GM12878 (cell line): ENCODE data around the gene CFAP97. TPM values are rescaled to one million over a fixed set of nuclear protein-coding genes. Genes with fewer than 3 reads are reported as not detected.

Experiments
- ATAC-seq: fragments of 200-7000 bp; cut with Tn5 transposase; 3 replicates; pipeline ENCODE4 v1.9.1; 2020; ENCODE audit warnings: mild to moderate bottlenecking, moderate library complexity
- BruUV-seq: library from RNA; stranded (reverse); fragments of 400-500 nt; replicated peaks from 2 replicates; lab custom pipeline; 2021; lab: Mats Ljungman, UMichigan
- CTCF ChIA-PET: fragments of 300-600 bp; sonication (Branson Sonifier 250); formaldehyde crosslinking; extraction: SDS; loops from one replicate; lab custom pipeline; 2021; ENCODE audit warnings: inconsistent platforms; lab: Yijun Ruan, JAX
- POLR2A ChIA-PET: fragments of 350-600 bp; formaldehyde crosslinking; extraction: SDS; loops from one replicate; lab custom pipeline; 2021; ENCODE audit warnings: inconsistent platforms; lab: Charles Lee
- RAD21 ChIA-PET: fragments of 300-600 bp; sonication (Branson Sonifier 250); formaldehyde crosslinking; loops from one replicate; lab custom pipeline; 2023; ENCODE audit warnings: antibody characterized with exemption; ENCODE audit not compliant: unreplicated experiment; lab: Charles Lee
- SMC1A ChIA-PET: fragments of 300-600 bp; sonication (Branson Sonifier 250); formaldehyde crosslinking; loops from one replicate; lab custom pipeline; 2023; ENCODE audit not compliant: unreplicated experiment, uncharacterized antibody; lab: Charles Lee
- DNase-seq: peaks from one replicate; pipeline ENCODE4 v3.0.0-alpha.2; 2011; ENCODE audit warnings: low read depth, low spot score
- FAIRE-seq: peaks from 3 replicates; lab custom pipeline; 2011; peaks lifted over from hg19 to GRCh38; lab: Jason Lieb, UNC
- H2AFZ ChIP-seq: 2 replicates; pipeline ENCODE4 v1.6.0; 2011; ENCODE audit warnings: low read depth, low read length, control low read depth; ENCODE audit not compliant: control insufficient read depth
- H3K27ac ChIP-seq: 2 replicates; pipeline ENCODE4 v1.5.1; 2011; ENCODE audit warnings: control low read depth; ENCODE audit not compliant: control insufficient read depth, insufficient read depth
- H3K27me3 ChIP-seq, 2 experiments: replicated peaks in 1 of 2; 2 replicates each; pipeline versions ENCODE4 v1.6.0 to v1.6.1; 2011; ENCODE audit warnings: low read length in 1 of 2; ENCODE audit not compliant: control insufficient read depth in 2 of 2, insufficient read depth in 2 of 2
- H3K36me3 ChIP-seq, 2 experiments: 2 replicates each; pipeline ENCODE4 v1.5.1; 2011; ENCODE audit warnings: low read length in 1 of 2; ENCODE audit not compliant: control insufficient read depth in 2 of 2, insufficient read depth in 2 of 2
- H3K4me1 ChIP-seq: 2 replicates; pipeline ENCODE4 v1.6.1; 2011; ENCODE audit warnings: mild to moderate bottlenecking, low read length, moderate library complexity, mixed read lengths; ENCODE audit not compliant: control insufficient read depth, insufficient read depth
- H3K4me2 ChIP-seq: 2 replicates; pipeline ENCODE4 v1.6.0; 2011; ENCODE audit warnings: control low read depth; ENCODE audit not compliant: control insufficient read depth, insufficient read depth
- H3K4me3 ChIP-seq: fragments of 200-600 bp; sonication (generic); 2 replicates; pipeline ENCODE4 v1.5.1; 2016
- H3K79me2 ChIP-seq: 2 replicates; pipeline ENCODE4 v1.6.0; 2011; ENCODE audit warnings: low read length; ENCODE audit not compliant: control insufficient read depth, insufficient read depth
- H3K9ac ChIP-seq: 2 replicates; pipeline ENCODE4 v1.8.0; 2011; ENCODE audit warnings: low read length, control low read depth, mixed read lengths; ENCODE audit not compliant: control insufficient read depth, insufficient read depth
- H3K9me3 ChIP-seq: replicated peaks from 3 replicates; pipeline ENCODE4 v1.5.1; 2011; ENCODE audit warnings: mild to moderate bottlenecking, low read length; ENCODE audit not compliant: control insufficient read depth, insufficient read depth
- H4K20me1 ChIP-seq: 2 replicates; pipeline ENCODE4 v1.6.0; 2011; ENCODE audit not compliant: control insufficient read depth, insufficient read depth
- BCLAF1 ChIP-seq: fragments of 450-650 bp; IDR thresholded peaks from 2 replicates; pipeline ENCODE4 v1.6.1; 2017; ENCODE audit warnings: antibody characterized with exemption, mild to moderate bottlenecking, moderate library complexity
- EP300 ChIP-seq, 2 experiments: fragments of 150-350 bp in 1 of 2; IDR thresholded peaks; 2 replicates each; pipeline ENCODE4 v1.6.1; 2011 to 2012; ENCODE audit warnings: low read depth in 2 of 2, low read length in 2 of 2, borderline replicate concordance in 1 of 2, improper control_type of control experiment in 1 of 2, inconsistent platforms in 1 of 2; ENCODE audit not compliant: control insufficient read depth in 1 of 2
- ESRRA ChIP-seq: IDR thresholded peaks from 2 replicates; pipeline ENCODE4 v1.6.1; 2012; ENCODE audit warnings: mild to moderate bottlenecking, low read length, improper control_type of control experiment
- ETV6 ChIP-seq, 2 experiments: fragments of 450-650 bp in 1 of 2; IDR thresholded peaks in 1 of 2; conservative IDR thresholded peaks in 1 of 2; 2 replicates each; pipeline ENCODE4 v1.6.1; 2014; ENCODE audit warnings: antibody characterized with exemption in 1 of 2, borderline replicate concordance in 1 of 2, low read depth in 1 of 2, mild to moderate bottlenecking in 1 of 2, moderate library complexity in 1 of 2
- EZH2 ChIP-seq: IDR thresholded peaks from 2 replicates; pipeline ENCODE4 v1.6.1; 2012; ENCODE audit warnings: low read depth, mild to moderate bottlenecking, control low read depth, inconsistent platforms, low read length, borderline replicate concordance; ENCODE audit not compliant: control insufficient read depth
- HDAC2 ChIP-seq: fragments of 200-600 bp; sonication (generic); IDR thresholded peaks from 2 replicates; pipeline ENCODE4 v1.6.1; 2017
- JUND ChIP-seq: IDR thresholded peaks from 2 replicates; pipeline ENCODE4 v1.6.1; 2012; ENCODE audit warnings: low read depth, mild to moderate bottlenecking, low read length, improper control_type of control experiment, moderate library complexity
- MTA2 ChIP-seq: fragments of 450-650 bp; IDR thresholded peaks from 2 replicates; pipeline ENCODE4 v1.6.1; 2016; ENCODE audit warnings: low read depth, mild to moderate bottlenecking, moderate library complexity
- NR2F1 ChIP-seq: fragments of 450-650 bp; conservative IDR thresholded peaks from 2 replicates; pipeline ENCODE4 v1.6.1; 2017; ENCODE audit warnings: mild to moderate bottlenecking
- RCOR1 ChIP-seq: conservative IDR thresholded peaks from 2 replicates; pipeline ENCODE4 v1.6.1; 2012; ENCODE audit warnings: low read depth, low read length, improper control_type of control experiment
- REST ChIP-seq: IDR thresholded peaks from 2 replicates; pipeline ENCODE4 v1.6.1; 2012; ENCODE audit warnings: mild to moderate bottlenecking, low read depth, low read length
- SIN3A ChIP-seq: IDR thresholded peaks from 2 replicates; pipeline ENCODE4 v1.6.1; 2012; ENCODE audit warnings: low read depth, low read length, improper control_type of control experiment
- TBL1XR1 ChIP-seq: IDR thresholded peaks from 2 replicates; pipeline ENCODE4 v1.6.1; 2012; ENCODE audit warnings: low read depth, low read length, improper control_type of control experiment
- YY1 ChIP-seq: IDR thresholded peaks from 2 replicates; pipeline ENCODE4 v1.6.1; 2011; ENCODE audit warnings: low read depth, mild to moderate bottlenecking, low read length
- WGBS: methylation state at CpG from one replicate; pipeline ENCODE4 v1.1.6; 2016; ENCODE audit warnings: low lambda C conversion rate; ENCODE audit not compliant: insufficient replicate concordance, insufficient coverage; ENCODE audit errors: missing lambda C conversion rate; 5-methylcytosine and 5-hydroxymethylcytosine counted together
- in situ Hi-C: fragments of 300-500 bp; cut with MboI; formaldehyde crosslinking; loops from 9 replicates; pipeline ENCODE4 v1.14.3; 2018; ENCODE audit warnings: mixed read lengths
- intact Hi-C: fragments of 100-400 bp; cut with micrococcal nuclease; formaldehyde crosslinking; loops from one replicate; pipeline ENCODE4 v1.14.2; 2022; ENCODE audit not compliant: unreplicated experiment
- polyA plus RNA-seq, 11 experiments: library from polyadenylated mRNA; depleted of rRNA in 4 of 11; unstranded in 6 of 11; stranded (reverse) in 5 of 11; fragments of >200 nt; fragmentation: Nextera tagmentation in 4 of 11; fragmentation: Illumina TruSeq in 1 of 11; extraction: Ambion mirVana in 4 of 11; extraction: Trizol in 1 of 11; gene quantifications; 1 replicate in 1 of 11; 2 replicates in 10 of 11; pipeline versions ENCODE4 v1.2.1 to v1.2.3, GENCODE V29; 2011 to 2016; ENCODE audit warnings: inconsistent platforms in 2 of 11, missing spikeins in 2 of 11, low read depth in 1 of 11
- total RNA-seq, 4 experiments: library from RNA; depleted of rRNA in 3 of 4; stranded (reverse); fragments of >200 nt in 3 of 4; fragmentation: Illumina TruSeq in 1 of 4; extraction: Trizol in 1 of 4; gene quantifications; 2 replicates each; pipeline versions ENCODE4 v1.2.1 to v1.2.3, GENCODE V29; 2013 to 2021
- TF ChIP-seq, protein P1 (sequence below): IDR thresholded peaks from 2 replicates; pipeline ENCODE4 v1.6.1; 2012; ENCODE audit warnings: low read depth, low read length, improper control_type of control experiment

The CFAP97 gene
- total and polyA plus RNA-seq, 10 of the 15 experiments (the other 5 are each of a cell fraction or from before 2014, with no cell fraction given), result 26.4 to 62.7 (median 48.0) TPM

DNA sequence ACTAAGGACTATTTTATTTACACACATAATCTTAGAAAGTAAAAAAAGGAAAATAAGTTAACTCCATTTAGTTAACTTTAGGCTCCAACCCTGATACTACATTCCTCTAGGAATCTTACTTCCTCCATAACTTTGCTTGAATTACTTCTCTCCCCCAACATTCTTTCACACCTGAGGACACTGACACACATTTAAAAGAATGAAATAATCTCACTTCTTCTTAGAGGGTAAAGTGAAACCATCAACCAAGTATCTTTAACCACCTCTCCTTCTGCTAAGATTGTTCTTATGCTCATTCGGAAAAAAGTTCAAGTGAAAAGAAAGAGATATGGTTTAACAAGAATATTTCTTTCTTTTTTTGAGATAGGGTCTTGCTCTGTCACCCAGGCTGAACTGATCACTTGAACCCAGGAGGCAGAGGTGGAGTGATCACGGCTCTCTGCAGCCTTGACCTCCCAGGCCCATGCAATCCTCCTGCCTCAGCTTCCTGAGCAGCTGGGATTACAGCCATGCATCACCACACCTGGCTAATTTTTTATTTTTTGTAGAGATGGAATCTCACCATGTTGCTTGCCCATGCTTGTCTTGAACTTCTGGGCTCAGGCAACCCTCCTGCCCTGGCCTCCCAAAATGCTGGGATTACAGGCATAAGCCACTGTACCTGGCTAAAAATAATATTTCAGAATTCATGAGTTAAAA is 32.3 kb downstream of the CFAP97 start (continued):
- TF ChIP-seq BCLAF1 (no peak), HDAC2 (no peak), MTA2 (peak; percentile 15; the same call in 1 of the 2 replicates), SIN3A (no peak)

- Histone ChIP-seq H2AFZ (no peak overlapping the region), H3K79me2 (peaks cover 2% of the 10 kb centered on the region), H3K27me3 (no peaks in the 10 kb centered on the region), H3K4me2 (no peak overlapping the region), H3K9ac (no peak overlapping the region), H3K4me1 (peaks cover 28% of the 10 kb centered on the region), H3K27ac (no peak overlapping the region), H3K36me3 (peaks cover 1 to 16% of the 10 kb centered on the region in 2 experiments; a peak in 3 of 4 replicates), H3K9me3 (peaks cover 2% of the 10 kb centered on the region; the same call in 1 of the 3 replicates), H3K4me3 (no peak overlapping the region), H4K20me1 (peaks cover 9% of the 10 kb centered on the region; the same call in 1 of the 2 replicates)
- ChIA-PET CTCF (interaction anchor here (1.1 to 5.5 kb wide), 7 partner anchors 15 to 139 kb away, joined by 3 to 43 read pairs (median 6); partner anchors contain the start of gene SLC25A4), POLR2A (interaction anchor here (1.0 kb wide), 1 partner anchor 583 kb away, joined by 3 read pairs; no protein-coding TSS in a partner anchor), SMC1A (interaction anchor here (0.6 to 3.9 kb wide), 3 partner anchors 17 to 71 kb away, joined by 3 to 14 read pairs (median 5); no protein-coding TSS in a partner anchor), RAD21 (no interaction called here)
- no peak for DNase-seq
- no peak for ATAC-seq
- BruUV-seq, result no TSS peak
- in situ Hi-C loops (no loop called here), intact Hi-C loops (no loop called here)
- 91% methylated on average over 9 of the region's 9 CpGs for WGBS
- FAIRE-seq, result no peak
- no peak for TF ChIP-seq REST
- no peak for TF ChIP-seq EZH2
- TF ChIP-seq JUND, result no peak
- TF ChIP-seq NR2F1, result no peak
- no peak for TF ChIP-seq RCOR1
- TF ChIP-seq ESRRA, result no peak
- TF ChIP-seq YY1, result no peak
- TF ChIP-seq, protein P1, sequence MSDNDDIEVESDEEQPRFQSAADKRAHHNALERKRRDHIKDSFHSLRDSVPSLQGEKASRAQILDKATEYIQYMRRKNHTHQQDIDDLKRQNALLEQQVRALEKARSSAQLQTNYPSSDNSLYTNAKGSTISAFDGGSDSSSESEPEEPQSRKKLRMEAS, result no peak
- TF ChIP-seq ETV6 (conservative IDR thresholded peaks at IDR 0.05 in 1 of 2, IDR thresholded peaks at IDR 0.05 in 1 of 2; ENCODE audit: borderline replicate concordance in 1 of 2, low read depth in 1 of 2), result no peak
- TF ChIP-seq TBL1XR1, result no peak
- TF ChIP-seq EP300 (IDR thresholded peaks at IDR 0.05; ENCODE audit: borderline replicate concordance in 1 of 2, control insufficient read depth in 1 of 2, low read depth in 2 of 2, low read length in 2 of 2), result no peak
Measured at GRCh38 chr4:185167234-185167633, 36.6 kb downstream of the CFAP97 start.
